ENCODE measurements around the gene EPM2A.

The EPM2A gene

GRCh38 chr6:145603424-145603833 is 131.9 kb downstream of the EPM2A start:
- no peak for DNase-seq (ENCODE audit: low read depth in 2 of 2)

- no peak for DNase-seq (ENCODE audit: low read depth in 2 of 2)
These were observed 132.5 kb downstream of the EPM2A start for GRCh38 chr6:145602726-145603326.

GRCh38 chr6:145601397-145601796 is 133.9 kb downstream of the EPM2A start:
- no peak for DNase-seq (ENCODE audit: low read depth in 2 of 2)

- DNase-seq (ENCODE audit: low read depth in 2 of 2) = no peak
These were observed 135.0 kb downstream of the EPM2A start for GRCh38 chr6:145600299-145600698.

- no peak for DNase-seq (ENCODE audit: low read depth in 2 of 2)
These were observed 146.3 kb downstream of the EPM2A start for GRCh38 chr6:145588981-145589380.

- DNase-seq (ENCODE audit: low read depth in 2 of 2) = no peak
These were observed 148.0 kb downstream of the EPM2A start for GRCh38 chr6:145587334-145587733.

GRCh38 chr6:145583753-145584152 is 151.6 kb downstream of the EPM2A start:
- no peak for DNase-seq (ENCODE audit: low read depth in 2 of 2)

Measured in fibroblast of skin of left quadriceps (primary cell).